Measurements from ENCODE around the gene PRKCA.
"Not testable (repeated sequence)": the region's sequence is repeated elsewhere in the genome, so short reads cannot be mapped to it uniquely, and the experiment has no call there.

GRCh38 chr17:66297443-66297842 lies 5.0 kb upstream of the PRKCA start:
- not testable (repeated sequence) for TF ChIP-seq POLR2A (IDR thresholded peaks at IDR 0.05)
- TF ChIP-seq, protein P1, sequence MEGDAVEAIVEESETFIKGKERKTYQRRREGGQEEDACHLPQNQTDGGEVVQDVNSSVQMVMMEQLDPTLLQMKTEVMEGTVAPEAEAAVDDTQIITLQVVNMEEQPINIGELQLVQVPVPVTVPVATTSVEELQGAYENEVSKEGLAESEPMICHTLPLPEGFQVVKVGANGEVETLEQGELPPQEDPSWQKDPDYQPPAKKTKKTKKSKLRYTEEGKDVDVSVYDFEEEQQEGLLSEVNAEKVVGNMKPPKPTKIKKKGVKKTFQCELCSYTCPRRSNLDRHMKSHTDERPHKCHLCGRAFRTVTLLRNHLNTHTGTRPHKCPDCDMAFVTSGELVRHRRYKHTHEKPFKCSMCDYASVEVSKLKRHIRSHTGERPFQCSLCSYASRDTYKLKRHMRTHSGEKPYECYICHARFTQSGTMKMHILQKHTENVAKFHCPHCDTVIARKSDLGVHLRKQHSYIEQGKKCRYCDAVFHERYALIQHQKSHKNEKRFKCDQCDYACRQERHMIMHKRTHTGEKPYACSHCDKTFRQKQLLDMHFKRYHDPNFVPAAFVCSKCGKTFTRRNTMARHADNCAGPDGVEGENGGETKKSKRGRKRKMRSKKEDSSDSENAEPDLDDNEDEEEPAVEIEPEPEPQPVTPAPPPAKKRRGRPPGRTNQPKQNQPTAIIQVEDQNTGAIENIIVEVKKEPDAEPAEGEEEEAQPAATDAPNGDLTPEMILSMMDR (IDR thresholded peaks at IDR 0.05): not testable (repeated sequence)
